Hepatocyte (in vitro differentiated cells): ENCODE data around the gene TLNRD1. TPM values are rescaled to one million over a fixed set of nuclear protein-coding genes. Genes with fewer than 3 reads are reported as not detected.

Experiments
- DNase-seq: peaks from one replicate; pipeline ENCODE4 v3.0.0-alpha.2; 2016; ENCODE audit warnings: low spot score
- H2AFZ ChIP-seq: fragments of 200-600 bp; sonication (generic); 2 replicates; pipeline ENCODE4 v1.6.0; 2016; ENCODE audit warnings: antibody characterized with exemption, mild to moderate bottlenecking
- H3K27ac ChIP-seq: fragments of 200-600 bp; sonication (generic); 2 replicates; pipeline ENCODE4 v1.5.1; 2016; ENCODE audit warnings: mild to moderate bottlenecking
- H3K27me3 ChIP-seq: fragments of 200-600 bp; sonication (generic); 2 replicates; pipeline ENCODE4 v1.6.1; 2016
- H3K36me3 ChIP-seq: fragments of 200-600 bp; sonication (generic); replicated peaks from 2 replicates; pipeline ENCODE4 v1.5.1; 2016; ENCODE audit warnings: low read depth; ENCODE audit not compliant: insufficient read depth
- H3K4me1 ChIP-seq: fragments of 200-600 bp; sonication (generic); 2 replicates; pipeline ENCODE4 v1.5.1; 2016; ENCODE audit warnings: mild to moderate bottlenecking, moderate library complexity; ENCODE audit not compliant: insufficient read depth
- H3K4me2 ChIP-seq: fragments of 200-600 bp; sonication (generic); 2 replicates; pipeline ENCODE4 v1.6.0; 2016
- H3K4me3 ChIP-seq: fragments of 200-600 bp; sonication (generic); 2 replicates; pipeline ENCODE4 v1.5.1; 2016; ENCODE audit warnings: mild to moderate bottlenecking
- H3K79me2 ChIP-seq: fragments of 200-600 bp; sonication (generic); 2 replicates; pipeline ENCODE4 v1.6.0; 2017; ENCODE audit warnings: mild to moderate bottlenecking
- H3K9me2 ChIP-seq: fragments of 200-600 bp; sonication (generic); replicated peaks from 2 replicates; pipeline ENCODE4 v1.6.0; 2017; ENCODE audit warnings: mild to moderate bottlenecking; ENCODE audit not compliant: insufficient read depth
- H3K9me3 ChIP-seq: fragments of 200-600 bp; sonication (generic); 2 replicates; pipeline ENCODE4 v1.5.1; 2016; ENCODE audit warnings: low read depth, mild to moderate bottlenecking
- H4K20me1 ChIP-seq: fragments of 200-600 bp; sonication (generic); 2 replicates; pipeline ENCODE4 v1.6.0; 2016; ENCODE audit warnings: mild to moderate bottlenecking; ENCODE audit not compliant: insufficient read depth, poor library complexity, severe bottlenecking
- EZH2 ChIP-seq: fragments of 200-600 bp; sonication (generic); IDR thresholded peaks from 2 replicates; pipeline ENCODE4 v1.6.1; 2016; ENCODE audit warnings: antibody characterized with exemption, mild to moderate bottlenecking, borderline replicate concordance
- EZH2phosphoT487 ChIP-seq: fragments of 200-600 bp; sonication (generic); IDR thresholded peaks from one replicate; pipeline ENCODE4 v1.6.1; 2018; ENCODE audit warnings: antibody characterized with exemption, mild to moderate bottlenecking, low read depth, moderate library complexity; ENCODE audit not compliant: unreplicated experiment, severe bottlenecking
- WGBS: methylation state at CpG from one replicate; pipeline ENCODE4 v1.1.6; 2016; ENCODE audit warnings: low lambda C conversion rate; ENCODE audit errors: missing lambda C conversion rate; 5-methylcytosine and 5-hydroxymethylcytosine counted together
- polyA plus RNA-seq: library from polyadenylated mRNA; unstranded; fragments of >200 nt; fragmentation: Nextera tagmentation; extraction: Ambion mirVana; gene quantifications from 2 replicates; pipeline ENCODE4 v1.2.1, GENCODE V29; 2016
- total RNA-seq: library from RNA; depleted of rRNA; stranded (reverse); fragments of >200 nt; gene quantifications from 2 replicates; pipeline ENCODE4 v1.2.3, GENCODE V29; 2014
- TF ChIP-seq, protein P1 (sequence below): fragments of 200-600 bp; sonication (generic); IDR thresholded peaks from 2 replicates; pipeline ENCODE4 v1.5.1; 2016; ENCODE audit warnings: antibody characterized with exemption, mild to moderate bottlenecking; ENCODE audit not compliant: poor library complexity

Gene TLNRD1
- total and polyA plus RNA-seq, 2 experiments from 2014 or later = 10.3 to 15.6 TPM

DNA sequence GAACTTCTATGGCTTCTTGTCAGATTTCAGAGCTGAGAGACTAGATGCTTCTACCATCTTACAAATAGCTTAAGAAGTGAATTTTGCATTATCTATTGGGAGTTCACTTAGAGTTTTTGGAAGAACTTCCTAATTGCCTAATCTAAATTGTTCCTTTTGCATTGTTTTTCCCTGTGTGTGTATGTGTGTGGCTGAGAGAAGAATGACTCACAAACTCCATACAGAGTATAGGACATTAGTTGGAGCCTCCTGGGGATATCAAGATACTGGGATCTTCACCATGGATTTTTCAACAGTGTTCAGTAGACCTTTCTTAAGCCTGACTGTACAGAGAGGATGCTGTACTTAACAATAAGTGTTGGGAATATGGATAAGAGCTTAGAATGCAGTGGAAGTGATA, 10.9 kb downstream of the TLNRD1 start:
- Histone ChIP-seq H2AFZ (no peak overlapping the region), H3K36me3 (no peaks in the 10 kb centered on the region), H3K27ac (no peak overlapping the region), H3K27me3 (no peaks in the 10 kb centered on the region), H3K9me3 (no peaks in the 10 kb centered on the region), H3K9me2 (no peaks in the 10 kb centered on the region), H3K4me1 (no peaks in the 10 kb centered on the region), H4K20me1 (no peaks in the 10 kb centered on the region), H3K4me3 (no peak overlapping the region), H3K79me2 (peaks cover 12% of the 10 kb centered on the region), H3K4me2 (no peak overlapping the region)
- no peak for DNase-seq
- no peak for TF ChIP-seq EZH2phosphoT487
- TF ChIP-seq, protein P1, sequence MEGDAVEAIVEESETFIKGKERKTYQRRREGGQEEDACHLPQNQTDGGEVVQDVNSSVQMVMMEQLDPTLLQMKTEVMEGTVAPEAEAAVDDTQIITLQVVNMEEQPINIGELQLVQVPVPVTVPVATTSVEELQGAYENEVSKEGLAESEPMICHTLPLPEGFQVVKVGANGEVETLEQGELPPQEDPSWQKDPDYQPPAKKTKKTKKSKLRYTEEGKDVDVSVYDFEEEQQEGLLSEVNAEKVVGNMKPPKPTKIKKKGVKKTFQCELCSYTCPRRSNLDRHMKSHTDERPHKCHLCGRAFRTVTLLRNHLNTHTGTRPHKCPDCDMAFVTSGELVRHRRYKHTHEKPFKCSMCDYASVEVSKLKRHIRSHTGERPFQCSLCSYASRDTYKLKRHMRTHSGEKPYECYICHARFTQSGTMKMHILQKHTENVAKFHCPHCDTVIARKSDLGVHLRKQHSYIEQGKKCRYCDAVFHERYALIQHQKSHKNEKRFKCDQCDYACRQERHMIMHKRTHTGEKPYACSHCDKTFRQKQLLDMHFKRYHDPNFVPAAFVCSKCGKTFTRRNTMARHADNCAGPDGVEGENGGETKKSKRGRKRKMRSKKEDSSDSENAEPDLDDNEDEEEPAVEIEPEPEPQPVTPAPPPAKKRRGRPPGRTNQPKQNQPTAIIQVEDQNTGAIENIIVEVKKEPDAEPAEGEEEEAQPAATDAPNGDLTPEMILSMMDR = no peak
- no peak for TF ChIP-seq EZH2

DNA sequence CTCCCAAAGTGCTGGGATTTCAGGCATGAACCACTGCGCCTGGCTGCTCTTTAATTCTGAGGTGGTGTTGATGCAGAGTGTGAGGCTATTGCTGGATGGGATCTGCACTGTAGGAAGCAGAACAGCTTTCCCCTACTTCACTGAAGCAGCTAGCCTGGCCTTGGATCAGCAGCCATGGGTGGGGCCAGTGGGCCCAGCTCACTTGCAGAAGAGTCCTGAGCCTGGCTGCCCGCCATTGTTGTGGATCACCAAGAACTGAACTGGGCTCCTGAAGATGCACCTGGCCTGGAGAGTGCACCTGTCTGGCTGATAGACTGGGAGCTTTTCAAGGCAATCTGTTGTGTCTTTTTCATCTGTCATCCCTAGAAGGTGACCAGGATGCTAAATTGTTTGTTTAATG, 11.9 kb downstream of the TLNRD1 start:
- no peaks in the 10 kb centered on the region for H4K20me1 ChIP-seq
- H3K4me2 ChIP-seq = no peak overlapping the region
- H3K9me2 ChIP-seq = no peaks in the 10 kb centered on the region
- H3K4me3 ChIP-seq = no peak overlapping the region
- no peak for TF ChIP-seq EZH2phosphoT487
- no peak for TF ChIP-seq EZH2
- TF ChIP-seq, protein P1 = no peak
- H3K27ac ChIP-seq = no peak overlapping the region
- no peaks in the 10 kb centered on the region for H3K27me3 ChIP-seq
- DNase-seq = no peak
- peaks cover 3% of the 10 kb centered on the region for H3K79me2 ChIP-seq
- no peaks in the 10 kb centered on the region for H3K36me3 ChIP-seq
- H3K9me3 ChIP-seq = no peaks in the 10 kb centered on the region
- no peak overlapping the region for H2AFZ ChIP-seq
- H3K4me1 ChIP-seq = no peaks in the 10 kb centered on the region
- 97% methylated on average over 2 of the region's 2 CpGs for WGBS

DNA sequence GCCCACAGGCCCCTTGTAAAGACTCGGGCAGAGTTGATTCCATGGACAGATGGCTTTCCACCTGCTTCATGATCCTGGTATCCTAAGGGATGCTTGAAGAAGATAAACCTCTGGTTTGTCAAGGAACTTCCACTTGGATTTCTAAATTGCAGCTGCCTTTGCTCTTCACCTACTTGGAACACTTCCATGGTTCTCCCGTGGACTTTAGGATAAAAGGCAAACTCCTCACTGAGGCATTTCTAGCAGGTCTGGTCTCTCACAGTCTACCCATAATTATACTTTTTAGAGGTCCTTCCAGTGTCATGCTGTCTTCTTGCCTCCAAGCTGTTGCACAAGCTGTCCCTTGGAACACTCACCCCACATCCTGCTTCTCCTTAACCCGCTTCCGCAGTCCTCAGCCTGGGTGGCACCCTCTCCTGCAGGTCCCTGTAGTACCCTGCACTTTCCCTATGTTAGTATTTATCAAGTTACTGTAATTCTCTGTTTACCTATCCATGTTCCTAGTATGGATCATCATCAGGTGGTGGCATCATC, 12.7 kb downstream of the TLNRD1 start:
- H3K79me2 ChIP-seq = peaks cover 3% of the 10 kb centered on the region
- H3K27me3 ChIP-seq = no peaks in the 10 kb centered on the region
- no peak overlapping the region for H3K4me2 ChIP-seq
- TF ChIP-seq EZH2 (no peak), EZH2phosphoT487 (no peak)
- TF ChIP-seq, protein P1 = no peak
- no peaks in the 10 kb centered on the region for H3K9me2 ChIP-seq
- no peaks in the 10 kb centered on the region for H3K36me3 ChIP-seq
- no peaks in the 10 kb centered on the region for H3K9me3 ChIP-seq
- 98% methylated on average over 4 of the region's 4 CpGs for WGBS
- H2AFZ ChIP-seq = no peak overlapping the region
- H3K27ac ChIP-seq = no peak overlapping the region
- no peak overlapping the region for H3K4me3 ChIP-seq
- H4K20me1 ChIP-seq = no peaks in the 10 kb centered on the region
- no peaks in the 10 kb centered on the region for H3K4me1 ChIP-seq
- DNase-seq = no peak
